ENCODE data around the gene PTPRN2. TPM values are rescaled to one million over a fixed set of nuclear protein-coding genes. Genes with fewer than 3 reads are reported as not detected.
"Not testable (repeated sequence)": the region's sequence is repeated elsewhere in the genome, so short reads cannot be mapped to it uniquely, and the experiment has no call there.

The PTPRN2 gene
- total and polyA plus RNA-seq, 2 experiments from 2014 or later = 0.28 TPM; not detected in 1

DNA sequence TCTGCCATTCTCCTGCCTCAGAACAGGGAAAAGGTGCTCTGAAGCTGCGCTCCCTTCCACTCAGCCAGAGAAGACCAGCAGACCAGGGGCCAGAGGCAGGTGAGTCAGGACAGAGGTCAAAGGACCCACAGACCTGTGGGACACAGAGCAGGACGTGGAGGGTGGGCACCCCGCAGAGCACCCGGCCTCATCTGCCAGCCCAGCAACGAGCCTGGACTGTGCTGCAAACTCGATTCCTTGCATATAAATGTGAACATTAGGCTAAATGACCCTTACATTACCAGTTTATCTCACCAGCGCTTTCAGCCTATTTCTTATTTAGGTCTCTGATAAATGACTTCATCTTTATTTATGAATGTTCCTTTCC is 50.1 kb downstream of the PTPRN2 start:
- Histone ChIP-seq H3K36me3 (no peaks in the 10 kb centered on the region), H3K27ac (no peak overlapping the region), H3K27me3 (no peaks in the 10 kb centered on the region), H3K4me3 (no peak overlapping the region), H3K9me3 (ENCODE audit: low read depth) (no peaks in the 10 kb centered on the region), H3K4me1 (ENCODE audit: low read depth) (no peaks in the 10 kb centered on the region)
- DNase-seq (ENCODE audit: low read depth in 1 of 2, low spot score in 1 of 2) = no peak
- TF ChIP-seq, protein P1, sequence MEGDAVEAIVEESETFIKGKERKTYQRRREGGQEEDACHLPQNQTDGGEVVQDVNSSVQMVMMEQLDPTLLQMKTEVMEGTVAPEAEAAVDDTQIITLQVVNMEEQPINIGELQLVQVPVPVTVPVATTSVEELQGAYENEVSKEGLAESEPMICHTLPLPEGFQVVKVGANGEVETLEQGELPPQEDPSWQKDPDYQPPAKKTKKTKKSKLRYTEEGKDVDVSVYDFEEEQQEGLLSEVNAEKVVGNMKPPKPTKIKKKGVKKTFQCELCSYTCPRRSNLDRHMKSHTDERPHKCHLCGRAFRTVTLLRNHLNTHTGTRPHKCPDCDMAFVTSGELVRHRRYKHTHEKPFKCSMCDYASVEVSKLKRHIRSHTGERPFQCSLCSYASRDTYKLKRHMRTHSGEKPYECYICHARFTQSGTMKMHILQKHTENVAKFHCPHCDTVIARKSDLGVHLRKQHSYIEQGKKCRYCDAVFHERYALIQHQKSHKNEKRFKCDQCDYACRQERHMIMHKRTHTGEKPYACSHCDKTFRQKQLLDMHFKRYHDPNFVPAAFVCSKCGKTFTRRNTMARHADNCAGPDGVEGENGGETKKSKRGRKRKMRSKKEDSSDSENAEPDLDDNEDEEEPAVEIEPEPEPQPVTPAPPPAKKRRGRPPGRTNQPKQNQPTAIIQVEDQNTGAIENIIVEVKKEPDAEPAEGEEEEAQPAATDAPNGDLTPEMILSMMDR (IDR thresholded peaks at IDR 0.05; ENCODE audit: low read depth, low read length) = no peak

GRCh38 chr7:158536871-158537515 is 50.6 kb downstream of the PTPRN2 start:
- H3K36me3 ChIP-seq = no peaks in the 10 kb centered on the region
- TF ChIP-seq, protein P1 (IDR thresholded peaks at IDR 0.05; ENCODE audit: low read depth, low read length) = no peak
- no peaks in the 10 kb centered on the region for H3K4me1 ChIP-seq (ENCODE audit: low read depth)
- no peak overlapping the region for H3K27ac ChIP-seq
- no peaks in the 10 kb centered on the region for H3K9me3 ChIP-seq (ENCODE audit: low read depth)
- no peak overlapping the region for H3K4me3 ChIP-seq
- no peaks in the 10 kb centered on the region for H3K27me3 ChIP-seq
- no peak for DNase-seq (ENCODE audit: low read depth in 1 of 2, low spot score in 1 of 2)

GRCh38 chr7:158535079-158535478 is 52.5 kb downstream of the PTPRN2 start:
- Histone ChIP-seq H3K27me3 (no peaks in the 10 kb centered on the region), H3K27ac (no peak overlapping the region), H3K4me1 (ENCODE audit: low read depth) (no peaks in the 10 kb centered on the region), H3K4me3 (no peak overlapping the region), H3K36me3 (no peaks in the 10 kb centered on the region), H3K9me3 (ENCODE audit: low read depth) (no peaks in the 10 kb centered on the region)
- no peak for DNase-seq (ENCODE audit: low read depth in 1 of 2, low spot score in 1 of 2)
- TF ChIP-seq, protein P1 (IDR thresholded peaks at IDR 0.05; ENCODE audit: low read depth, low read length) = no peak

GRCh38 chr7:158534598-158534997 is 53.0 kb downstream of the PTPRN2 start:
- DNase-seq (ENCODE audit: low read depth in 1 of 2, low spot score in 1 of 2) = no peak
- H3K4me1 ChIP-seq (ENCODE audit: low read depth) = no peaks in the 10 kb centered on the region
- no peaks in the 10 kb centered on the region for H3K36me3 ChIP-seq
- no peak overlapping the region for H3K27ac ChIP-seq
- H3K4me3 ChIP-seq = no peak overlapping the region
- H3K27me3 ChIP-seq = no peaks in the 10 kb centered on the region
- no peaks in the 10 kb centered on the region for H3K9me3 ChIP-seq (ENCODE audit: low read depth)
- TF ChIP-seq, protein P1 (IDR thresholded peaks at IDR 0.05; ENCODE audit: low read depth, low read length) = no peak

- H3K9me3 ChIP-seq (ENCODE audit: low read depth); H3K36me3 ChIP-seq; H3K4me3 ChIP-seq; H3K27ac ChIP-seq; DNase-seq (ENCODE audit: low read depth in 1 of 2, low spot score in 1 of 2); H3K27me3 ChIP-seq; H3K4me1 ChIP-seq (ENCODE audit: low read depth): not testable (repeated sequence)
Measured at GRCh38 chr7:158534134-158534515, 53.5 kb downstream of the PTPRN2 start.

DNA sequence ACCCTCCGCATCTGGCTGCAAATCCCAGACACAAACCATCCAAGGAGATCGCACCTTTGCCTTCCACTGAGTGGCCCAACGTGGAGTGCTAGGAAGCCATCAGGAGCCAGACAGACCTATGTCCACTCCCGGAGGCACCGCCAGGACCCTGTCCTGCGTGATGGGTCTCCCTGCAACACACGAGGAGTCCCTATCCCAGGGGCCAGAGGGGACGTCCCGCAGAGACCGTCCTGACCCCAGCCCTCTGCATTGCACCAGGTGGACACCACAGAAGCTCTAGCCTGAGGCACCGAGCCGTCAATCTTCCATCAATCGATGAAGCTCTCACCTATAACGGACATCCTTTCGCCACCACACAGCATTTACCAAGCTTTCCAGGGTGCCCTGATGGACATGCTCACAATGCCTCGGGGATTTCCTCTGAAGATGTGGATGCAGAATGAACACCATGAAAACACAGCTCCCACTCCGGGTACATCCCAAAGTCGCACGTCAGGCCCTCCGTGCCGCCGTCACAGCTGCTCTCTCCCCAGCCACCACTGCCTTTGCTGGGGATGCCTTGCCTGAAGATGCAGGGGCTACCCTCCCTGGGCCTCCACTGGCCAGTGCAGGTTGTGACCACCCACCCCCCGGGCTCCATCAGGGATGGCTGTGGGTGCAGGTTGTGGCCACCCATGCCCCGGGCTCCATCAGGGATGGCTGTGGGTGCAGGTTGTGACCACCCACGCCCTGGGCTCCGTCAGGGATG is 54.1 kb downstream of the PTPRN2 start:
- Histone ChIP-seq H3K27me3 (no peaks in the 10 kb centered on the region), H3K4me3 (no peak overlapping the region), H3K27ac (no peak overlapping the region), H3K4me1 (ENCODE audit: low read depth) (no peaks in the 10 kb centered on the region), H3K36me3 (no peaks in the 10 kb centered on the region), H3K9me3 (ENCODE audit: low read depth) (no peaks in the 10 kb centered on the region)
- no peak for DNase-seq (ENCODE audit: low read depth in 1 of 2, low spot score in 1 of 2)
- TF ChIP-seq, protein P1 (IDR thresholded peaks at IDR 0.05; ENCODE audit: low read depth, low read length) = no peak

Data from cardiac muscle cell (in vitro differentiated cells and primary cell).